ENCODE measurements around the gene CD180.

CD180 gene

GRCh38 chr5:67194166-67194565 lies 2.4 kb downstream of the CD180 start:
- POLR2A ChIA-PET (ENCODE audit: low non-redundant PET): no interaction called here
- H3K27ac ChIP-seq: no peak overlapping the region
- TF ChIP-seq, protein P1, sequence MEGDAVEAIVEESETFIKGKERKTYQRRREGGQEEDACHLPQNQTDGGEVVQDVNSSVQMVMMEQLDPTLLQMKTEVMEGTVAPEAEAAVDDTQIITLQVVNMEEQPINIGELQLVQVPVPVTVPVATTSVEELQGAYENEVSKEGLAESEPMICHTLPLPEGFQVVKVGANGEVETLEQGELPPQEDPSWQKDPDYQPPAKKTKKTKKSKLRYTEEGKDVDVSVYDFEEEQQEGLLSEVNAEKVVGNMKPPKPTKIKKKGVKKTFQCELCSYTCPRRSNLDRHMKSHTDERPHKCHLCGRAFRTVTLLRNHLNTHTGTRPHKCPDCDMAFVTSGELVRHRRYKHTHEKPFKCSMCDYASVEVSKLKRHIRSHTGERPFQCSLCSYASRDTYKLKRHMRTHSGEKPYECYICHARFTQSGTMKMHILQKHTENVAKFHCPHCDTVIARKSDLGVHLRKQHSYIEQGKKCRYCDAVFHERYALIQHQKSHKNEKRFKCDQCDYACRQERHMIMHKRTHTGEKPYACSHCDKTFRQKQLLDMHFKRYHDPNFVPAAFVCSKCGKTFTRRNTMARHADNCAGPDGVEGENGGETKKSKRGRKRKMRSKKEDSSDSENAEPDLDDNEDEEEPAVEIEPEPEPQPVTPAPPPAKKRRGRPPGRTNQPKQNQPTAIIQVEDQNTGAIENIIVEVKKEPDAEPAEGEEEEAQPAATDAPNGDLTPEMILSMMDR (conservative IDR thresholded peaks at IDR 0.05; ENCODE audit: low read depth): no peak
- DNase-seq (ENCODE audit: low spot score): no peak
- CTCF ChIA-PET: no interaction called here

DNA sequence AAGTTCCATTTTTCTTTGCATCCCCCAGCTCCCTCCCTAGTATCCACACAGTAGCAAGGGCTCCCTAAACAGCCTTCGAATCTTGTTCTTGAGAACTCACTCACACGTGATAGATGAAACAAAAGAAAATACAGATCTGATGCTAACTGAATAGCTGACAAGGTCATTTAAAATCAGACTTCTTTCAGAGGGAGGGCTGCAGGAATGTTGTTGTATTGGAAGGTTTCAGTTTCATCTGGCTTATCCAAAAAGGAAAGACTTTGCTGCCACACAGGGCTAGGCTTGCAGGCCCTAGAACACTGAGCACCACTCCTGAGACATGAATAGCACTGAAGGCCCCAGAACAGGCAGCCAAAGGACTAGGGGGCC lies 3.2 kb downstream of the CD180 start:
- ChIA-PET CTCF (interaction anchor here (1.2 kb wide), 1 partner anchor 16 kb away, joined by 6 read pairs; no protein-coding TSS in a partner anchor), POLR2A (ENCODE audit: low non-redundant PET) (no interaction called here)
- no peak overlapping the region for H3K27ac ChIP-seq
- DNase-seq (ENCODE audit: low spot score): no peak
- TF ChIP-seq, protein P1 (conservative IDR thresholded peaks at IDR 0.05; ENCODE audit: low read depth): no peak

DNA sequence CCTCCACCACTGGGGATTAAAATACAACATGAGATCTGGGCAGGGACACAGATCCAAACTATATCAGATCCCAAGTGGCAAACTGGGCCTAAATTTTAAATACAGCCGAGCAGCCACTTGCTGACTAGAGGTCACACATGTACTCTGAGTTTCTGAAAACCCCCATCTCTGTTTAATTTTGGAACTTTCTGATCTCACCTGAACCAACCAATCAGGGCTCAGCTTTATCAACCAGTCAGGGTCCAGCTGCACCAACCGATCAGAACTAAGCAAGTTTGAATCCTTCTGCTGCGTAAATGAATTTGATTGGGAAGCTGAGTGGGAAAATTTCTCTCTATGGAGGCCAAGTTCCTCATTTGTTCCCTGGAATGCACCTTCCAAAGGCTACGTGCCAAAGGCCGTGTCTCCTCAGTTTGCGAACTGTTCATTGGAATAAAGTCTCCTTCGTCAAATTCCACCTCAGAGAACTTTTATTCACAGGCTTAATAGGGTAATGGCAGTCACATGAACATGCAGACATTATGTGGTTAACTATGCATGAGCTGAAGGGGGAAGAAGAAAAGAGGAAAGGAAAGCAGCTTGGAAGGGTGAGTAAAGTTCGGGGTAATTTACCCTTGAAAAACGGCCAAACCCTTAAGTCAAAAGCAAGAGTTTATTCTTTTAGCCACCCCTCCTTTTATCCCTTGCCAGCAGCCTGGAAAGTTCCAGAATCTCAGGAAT lies 3.7 kb downstream of the CD180 start:
- ChIA-PET POLR2A (ENCODE audit: low non-redundant PET) (no interaction called here), CTCF (interaction anchor here (0.6 to 1.2 kb wide), 4 partner anchors 16 to 1861 kb away, joined by 3 to 6 read pairs (median 3); no protein-coding TSS in a partner anchor)
- TF ChIP-seq, protein P1 (conservative IDR thresholded peaks at IDR 0.05; ENCODE audit: low read depth): no peak
- DNase-seq (ENCODE audit: low spot score): no peak
- H3K27ac ChIP-seq: no peak overlapping the region

- CTCF ChIA-PET: interaction anchor here (0.7 kb wide), 1 partner anchor 18 kb away, joined by 3 read pairs; no protein-coding TSS in a partner anchor
- no peak for DNase-seq (ENCODE audit: low spot score)
- TF ChIP-seq, protein P1 (conservative IDR thresholded peaks at IDR 0.05; ENCODE audit: low read depth): no peak
- POLR2A ChIA-PET (ENCODE audit: low non-redundant PET): no interaction called here
- no peak overlapping the region for H3K27ac ChIP-seq
Measured at GRCh38 chr5:67190861-67191260, 5.7 kb downstream of the CD180 start.

DNA sequence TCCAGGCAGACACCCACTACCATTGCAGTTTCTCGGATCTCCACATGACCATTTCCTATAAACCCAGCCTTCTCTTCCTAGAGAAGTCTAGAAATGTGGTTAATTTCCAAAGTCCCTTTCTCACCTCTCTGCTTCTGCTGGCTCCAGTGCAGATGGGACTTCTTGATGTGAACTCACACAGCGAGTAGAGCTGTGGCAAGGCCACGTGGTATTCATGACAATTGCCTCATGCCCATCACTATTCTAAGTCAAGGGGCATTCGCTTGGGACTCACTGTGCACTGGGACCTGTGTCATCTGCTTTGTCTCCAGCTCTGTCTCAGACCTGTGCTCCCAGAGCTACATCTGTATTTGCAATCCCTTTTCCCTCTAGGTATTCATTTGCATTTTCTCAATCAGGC lies 6.2 kb downstream of the CD180 start:
- DNase-seq (ENCODE audit: low spot score): no peak
- POLR2A ChIA-PET (ENCODE audit: low non-redundant PET): no interaction called here
- no peak overlapping the region for H3K27ac ChIP-seq
- CTCF ChIA-PET: no interaction called here
- TF ChIP-seq, protein P1 (conservative IDR thresholded peaks at IDR 0.05; ENCODE audit: low read depth): no peak

GRCh38 chr5:67189931-67190330 lies 6.7 kb downstream of the CD180 start:
- ChIA-PET CTCF (no interaction called here), POLR2A (ENCODE audit: low non-redundant PET) (no interaction called here)
- DNase-seq (ENCODE audit: low spot score): no peak
- H3K27ac ChIP-seq: no peak overlapping the region
- TF ChIP-seq, protein P1 (conservative IDR thresholded peaks at IDR 0.05; ENCODE audit: low read depth): no peak
